H1 (cell line): ENCODE measurements around the gene FAIM2. TPM values are rescaled to one million over a fixed set of nuclear protein-coding genes. Genes with fewer than 3 reads are reported as not detected.

Experiments
- NANOG ChIP-seq: IDR thresholded peaks from 2 replicates; pipeline ENCODE4 v1.6.1; 2011; ENCODE audit warnings: low read length, low read depth, mild to moderate bottlenecking, inconsistent platforms; ENCODE audit not compliant: insufficient read depth, poor library complexity, severe bottlenecking
- RBBP5 ChIP-seq: IDR thresholded peaks from 2 replicates; pipeline ENCODE4 v1.7.1; 2012; ENCODE audit warnings: low read depth, mild to moderate bottlenecking, inconsistent platforms, low read length, moderate library complexity, borderline replicate concordance
- SIN3A ChIP-seq, 2 experiments: IDR thresholded peaks in 1 of 2; conservative IDR thresholded peaks in 1 of 2; 2 replicates each; pipeline ENCODE4 v1.6.1; 2011 to 2012; ENCODE audit warnings: low read length in 2 of 2, improper control_type of control experiment in 1 of 2, low read depth in 1 of 2, mild to moderate bottlenecking in 1 of 2
- polyA plus RNA-seq, 7 experiments: library from polyadenylated mRNA; depleted of rRNA in 3 of 7; stranded (reverse) in 5 of 7; unstranded in 2 of 7; fragments of >200 nt in 5 of 7; fragments of 200-250 nt in 2 of 7; gene quantifications; 1 replicate in 5 of 7; 2 replicates in 1 of 7; 4 replicates in 1 of 7; pipeline versions ENCODE4 v1.2.1 to v1.2.3, GENCODE V29; 2011 to 2013; ENCODE audit warnings: missing spikeins in 2 of 7, mixed read lengths in 2 of 7
- total RNA-seq: library from RNA; stranded (reverse); fragmentation: NEBNext Ultra II Directional; extraction: Animal tissue kit (Norgen Biotek cat#: 25700); gene quantifications from 2 replicates; pipeline ENCODE4 v1.2.1, GENCODE V29; 2021
- TF ChIP-seq, protein P1 (sequence below): IDR thresholded peaks from 2 replicates; pipeline ENCODE4 v1.6.1; 2012; ENCODE audit warnings: low read length, inconsistent platforms

The FAIM2 gene
- total and polyA plus RNA-seq, 2 of the 8 experiments (the other 6 are each of a cell fraction or from before 2014, with no cell fraction given), result 0.89 to 1.3 TPM

DNA sequence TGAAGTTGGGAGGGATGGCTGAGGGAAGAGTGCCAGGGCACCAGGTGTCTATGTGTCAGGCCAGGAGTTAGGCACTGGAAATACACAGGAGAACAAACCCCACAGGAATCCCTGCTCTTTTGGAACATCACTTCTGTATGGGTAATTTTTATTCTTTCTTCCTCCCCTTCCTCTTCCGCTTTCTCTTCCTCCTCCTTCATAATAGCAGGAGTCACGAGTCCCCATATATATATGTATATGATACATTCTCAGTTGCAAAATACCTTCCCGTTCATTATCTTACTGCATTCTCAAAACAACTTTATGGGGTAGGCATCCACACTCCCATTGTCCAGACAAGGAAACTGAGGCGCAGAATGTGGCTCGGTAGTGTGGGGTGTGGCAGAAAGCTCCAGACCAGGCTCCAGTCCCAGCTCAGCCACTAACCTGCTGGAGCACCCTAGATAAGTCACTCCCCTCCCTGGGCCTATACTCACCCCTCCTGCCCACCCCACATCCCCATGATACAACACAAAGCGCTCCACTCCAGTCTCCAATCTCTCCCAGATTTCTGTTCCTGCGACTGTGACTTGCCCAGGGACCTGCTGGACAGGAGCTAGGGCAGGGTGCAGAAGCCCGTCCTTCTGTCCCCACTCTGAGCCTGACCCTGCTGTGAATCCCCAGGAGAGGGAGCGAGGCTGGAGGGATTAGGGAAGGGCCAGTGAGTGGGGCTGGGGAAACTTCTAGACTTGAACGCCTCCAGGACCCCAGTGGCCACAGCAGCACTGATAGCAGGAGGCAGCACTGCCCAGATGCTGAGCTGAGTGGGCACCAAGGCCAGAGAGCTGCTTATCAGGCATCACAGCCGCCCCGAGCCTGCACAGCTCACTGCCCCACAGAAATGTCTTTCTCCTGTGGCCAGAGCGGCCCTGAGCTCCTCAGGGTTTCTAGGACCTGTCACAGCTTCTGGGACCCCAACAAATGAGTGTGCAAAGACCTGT is 45.5 kb upstream of the FAIM2 start (continued):
- TF ChIP-seq SIN3A (conservative IDR thresholded peaks at IDR 0.05 in 1 of 2, IDR thresholded peaks at IDR 0.05 in 1 of 2; ENCODE audit: low read depth in 1 of 2, low read length in 2 of 2) (no peak), NANOG (no peak), RBBP5 (no peak)
- TF ChIP-seq, protein P1, sequence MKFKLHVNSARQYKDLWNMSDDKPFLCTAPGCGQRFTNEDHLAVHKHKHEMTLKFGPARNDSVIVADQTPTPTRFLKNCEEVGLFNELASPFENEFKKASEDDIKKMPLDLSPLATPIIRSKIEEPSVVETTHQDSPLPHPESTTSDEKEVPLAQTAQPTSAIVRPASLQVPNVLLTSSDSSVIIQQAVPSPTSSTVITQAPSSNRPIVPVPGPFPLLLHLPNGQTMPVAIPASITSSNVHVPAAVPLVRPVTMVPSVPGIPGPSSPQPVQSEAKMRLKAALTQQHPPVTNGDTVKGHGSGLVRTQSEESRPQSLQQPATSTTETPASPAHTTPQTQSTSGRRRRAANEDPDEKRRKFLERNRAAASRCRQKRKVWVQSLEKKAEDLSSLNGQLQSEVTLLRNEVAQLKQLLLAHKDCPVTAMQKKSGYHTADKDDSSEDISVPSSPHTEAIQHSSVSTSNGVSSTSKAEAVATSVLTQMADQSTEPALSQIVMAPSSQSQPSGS, result no peak
